ENCODE measurements around the gene FAM13C.

GRCh38 chr10:59325116-59325515, 37.2 kb downstream of the FAM13C start:
- TF ChIP-seq CTCF (conservative IDR thresholded peaks at IDR 0.05 in 1 of 2, IDR thresholded peaks at IDR 0.05 in 1 of 2; ENCODE audit: extremely low read depth in 1 of 2, insufficient read depth in 1 of 2, low read depth in 1 of 2, low read length in 2 of 2) = no peak
- TF ChIP-seq EZH2 (IDR thresholded peaks at IDR 0.05; ENCODE audit: borderline replicate concordance, low read length) = no peak
